Vagina (tissue), 2 donors: ENCODE results near the gene PRSS27. TPM values are rescaled to one million over a fixed set of nuclear protein-coding genes. Genes with fewer than 3 reads are reported as not detected.

ENCODE experiments used
- DNase-seq, 2 donors: peaks; one replicate each; pipeline ENCODE4 v3.0.0-alpha.2; 2017; ENCODE audit errors: extremely low spot score in 2 of 2
- H3K27ac ChIP-seq: fragments of 200-600 bp; sonication (generic); one replicate; pipeline ENCODE4 v1.5.1; 2019
- H3K27me3 ChIP-seq: fragments of 200-600 bp; sonication (generic); one replicate; pipeline ENCODE4 v1.5.1; 2019
- H3K36me3 ChIP-seq, 2 donors: fragments of 200-600 bp; sonication (generic); one replicate each; pipeline ENCODE4 v1.5.1; 2017 to 2019
- H3K4me1 ChIP-seq: fragments of 200-600 bp; sonication (generic); one replicate; pipeline ENCODE4 v1.5.1; 2019
- H3K4me3 ChIP-seq, 2 donors: fragments of 200-600 bp; sonication (generic); 1 replicate in 1 of 2; 2 replicates in 1 of 2; pipeline ENCODE4 v1.5.1; 2016 to 2019
- H3K9me3 ChIP-seq: fragments of 200-600 bp; sonication (generic); one replicate; pipeline ENCODE4 v1.5.1; 2019
- POLR2A ChIP-seq, 2 donors: fragments of 450-650 bp; IDR thresholded peaks; one replicate each; pipeline ENCODE4 v1.6.1; 2017; ENCODE audit warnings: antibody characterized with exemption in 2 of 2, mild to moderate bottlenecking in 2 of 2, moderate library complexity in 2 of 2
- POLR2AphosphoS5 ChIP-seq, 2 donors: sonication (generic); formaldehyde crosslinking; IDR thresholded peaks; one replicate each; pipeline ENCODE4 v1.9.0; 2017; ENCODE audit warnings: antibody characterized with exemption in 2 of 2, mild to moderate bottlenecking in 2 of 2, low read depth in 1 of 2; ENCODE audit not compliant: insufficient read depth in 1 of 2
- intact Hi-C: fragments of 100-400 bp; cut with DNase I; formaldehyde crosslinking; loops from one replicate; pipeline ENCODE4 v1.15.1; 2023
- total RNA-seq: library from RNA; depleted of rRNA; stranded (reverse); fragments of >200 nt; gene quantifications from one replicate; pipeline ENCODE4 v1.2.3, GENCODE V29; 2016
- TF ChIP-seq, protein P1 (sequence below), 3 experiments: fragments of 450-650 bp in 2 of 3; fragments of 200-600 bp in 1 of 3; sonication (generic) in 1 of 3; IDR thresholded peaks; one replicate each; pipeline ENCODE4 v1.5.1; 2017 to 2019; ENCODE audit warnings: antibody characterized with exemption in 3 of 3, mild to moderate bottlenecking in 2 of 3, moderate library complexity in 2 of 3

The PRSS27 gene
- total RNA-seq, 1 donor from 2014 or later, result 61.6 TPM

DNA sequence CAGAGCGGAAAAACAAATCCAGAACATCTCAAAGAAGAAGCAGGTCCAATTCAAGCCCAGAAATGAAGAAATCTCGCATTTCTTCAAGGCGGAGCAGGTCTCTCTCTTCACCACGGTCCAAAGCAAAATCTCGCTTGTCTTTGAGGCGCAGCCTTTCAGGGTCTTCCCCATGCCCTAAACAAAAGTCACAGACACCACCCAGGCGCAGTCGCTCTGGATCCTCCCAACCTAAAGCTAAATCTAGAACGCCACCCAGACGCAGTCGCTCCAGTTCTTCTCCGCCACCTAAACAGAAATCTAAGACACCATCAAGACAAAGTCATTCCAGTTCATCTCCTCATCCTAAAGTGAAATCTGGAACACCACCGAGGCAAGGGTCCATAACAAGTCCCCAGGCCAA is 42.7 kb upstream of the PRSS27 start:
- peaks cover 16% of the 10 kb centered on the region for H3K4me1 ChIP-seq
- no peaks in the 10 kb centered on the region for H3K9me3 ChIP-seq
- peaks cover 4 to 98% of the 10 kb centered on the region in 2 donors for H3K36me3 ChIP-seq
- no peak for DNase-seq
- no peak overlapping the region for H3K27ac ChIP-seq
- H3K27me3 ChIP-seq, result no peaks in the 10 kb centered on the region
- intact Hi-C loops, result no loop called here
- TF ChIP-seq POLR2AphosphoS5 (IDR thresholded peaks at IDR 0.05; ENCODE audit: insufficient read depth in 1 of 2, low read depth in 1 of 2), result no peak
- TF ChIP-seq, protein P1, sequence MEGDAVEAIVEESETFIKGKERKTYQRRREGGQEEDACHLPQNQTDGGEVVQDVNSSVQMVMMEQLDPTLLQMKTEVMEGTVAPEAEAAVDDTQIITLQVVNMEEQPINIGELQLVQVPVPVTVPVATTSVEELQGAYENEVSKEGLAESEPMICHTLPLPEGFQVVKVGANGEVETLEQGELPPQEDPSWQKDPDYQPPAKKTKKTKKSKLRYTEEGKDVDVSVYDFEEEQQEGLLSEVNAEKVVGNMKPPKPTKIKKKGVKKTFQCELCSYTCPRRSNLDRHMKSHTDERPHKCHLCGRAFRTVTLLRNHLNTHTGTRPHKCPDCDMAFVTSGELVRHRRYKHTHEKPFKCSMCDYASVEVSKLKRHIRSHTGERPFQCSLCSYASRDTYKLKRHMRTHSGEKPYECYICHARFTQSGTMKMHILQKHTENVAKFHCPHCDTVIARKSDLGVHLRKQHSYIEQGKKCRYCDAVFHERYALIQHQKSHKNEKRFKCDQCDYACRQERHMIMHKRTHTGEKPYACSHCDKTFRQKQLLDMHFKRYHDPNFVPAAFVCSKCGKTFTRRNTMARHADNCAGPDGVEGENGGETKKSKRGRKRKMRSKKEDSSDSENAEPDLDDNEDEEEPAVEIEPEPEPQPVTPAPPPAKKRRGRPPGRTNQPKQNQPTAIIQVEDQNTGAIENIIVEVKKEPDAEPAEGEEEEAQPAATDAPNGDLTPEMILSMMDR (IDR thresholded peaks at IDR 0.05), result no peak
- TF ChIP-seq POLR2A (IDR thresholded peaks at IDR 0.05), result no peak
- H3K4me3 ChIP-seq, result no peak overlapping the region

DNA sequence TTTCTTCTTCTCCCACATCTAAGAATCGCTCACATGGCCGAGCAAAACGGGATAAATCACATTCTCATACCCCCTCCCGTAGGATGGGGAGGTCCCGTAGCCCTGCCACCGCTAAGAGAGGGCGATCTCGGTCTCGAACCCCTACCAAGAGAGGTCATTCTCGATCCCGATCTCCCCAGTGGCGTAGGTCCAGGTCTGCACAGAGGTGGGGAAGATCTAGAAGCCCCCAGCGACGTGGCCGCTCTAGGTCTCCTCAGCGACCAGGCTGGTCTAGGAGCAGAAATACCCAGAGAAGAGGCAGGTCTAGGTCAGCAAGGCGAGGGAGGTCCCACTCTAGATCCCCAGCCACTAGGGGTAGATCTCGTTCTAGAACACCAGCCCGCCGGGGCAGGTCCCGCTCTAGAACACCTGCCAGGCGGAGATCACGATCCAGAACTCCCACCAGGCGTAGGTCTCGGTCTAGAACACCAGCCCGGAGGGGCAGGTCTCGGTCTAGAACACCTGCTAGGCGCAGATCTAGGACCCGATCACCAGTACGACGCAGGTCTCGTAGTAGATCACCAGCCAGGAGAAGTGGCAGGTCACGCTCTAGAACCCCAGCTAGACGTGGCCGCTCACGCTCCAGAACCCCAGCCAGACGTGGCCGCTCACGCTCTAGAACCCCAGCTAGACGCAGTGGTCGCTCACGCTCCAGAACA is 42.0 kb upstream of the PRSS27 start:
- Histone ChIP-seq H3K36me3 (peaks cover 4 to 96% of the 10 kb centered on the region in 2 donors), H3K27ac (no peak overlapping the region)

DNA sequence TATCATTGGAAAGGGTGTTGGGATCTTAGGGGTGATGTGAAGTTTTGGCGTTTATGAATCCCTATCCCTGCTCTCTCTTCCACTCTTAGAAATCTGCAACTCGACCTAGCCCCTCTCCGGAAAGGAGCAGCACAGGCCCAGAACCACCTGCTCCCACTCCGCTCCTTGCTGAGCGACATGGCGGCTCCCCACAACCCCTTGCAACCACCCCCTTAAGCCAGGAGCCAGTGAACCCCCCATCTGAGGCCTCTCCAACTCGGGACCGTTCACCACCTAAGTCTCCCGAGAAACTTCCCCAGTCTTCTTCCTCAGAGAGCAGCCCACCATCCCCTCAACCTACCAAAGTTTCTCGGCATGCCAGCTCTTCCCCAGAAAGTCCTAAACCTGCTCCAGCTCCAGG is 41.4 kb upstream of the PRSS27 start:
- no peak for DNase-seq
- intact Hi-C loops, result no loop called here
- Histone ChIP-seq H3K27me3 (no peaks in the 10 kb centered on the region), H3K27ac (no peak overlapping the region), H3K9me3 (no peaks in the 10 kb centered on the region), H3K4me1 (peaks cover 19% of the 10 kb centered on the region), H3K4me3 (no peak overlapping the region), H3K36me3 (peaks cover 4 to 94% of the 10 kb centered on the region in 2 donors)
- no peak for TF ChIP-seq POLR2A (IDR thresholded peaks at IDR 0.05)
- no peak for TF ChIP-seq POLR2AphosphoS5 (IDR thresholded peaks at IDR 0.05; ENCODE audit: insufficient read depth in 1 of 2, low read depth in 1 of 2)
- TF ChIP-seq, protein P1 (IDR thresholded peaks at IDR 0.05), result no peak

More for the DNA sequence above, 42.0 kb upstream of the PRSS27 start:
- Histone ChIP-seq H3K4me1 (peaks cover 16% of the 10 kb centered on the region), H3K27me3 (no peaks in the 10 kb centered on the region), H3K4me3 (no peak overlapping the region), H3K9me3 (no peaks in the 10 kb centered on the region)
- DNase-seq, result no peak
- TF ChIP-seq POLR2A (IDR thresholded peaks at IDR 0.05), result no peak
- TF ChIP-seq POLR2AphosphoS5 (IDR thresholded peaks at IDR 0.05; ENCODE audit: insufficient read depth in 1 of 2, low read depth in 1 of 2), result no peak
- TF ChIP-seq, protein P1 (IDR thresholded peaks at IDR 0.05), result no peak
- intact Hi-C loops, result no loop called here

DNA sequence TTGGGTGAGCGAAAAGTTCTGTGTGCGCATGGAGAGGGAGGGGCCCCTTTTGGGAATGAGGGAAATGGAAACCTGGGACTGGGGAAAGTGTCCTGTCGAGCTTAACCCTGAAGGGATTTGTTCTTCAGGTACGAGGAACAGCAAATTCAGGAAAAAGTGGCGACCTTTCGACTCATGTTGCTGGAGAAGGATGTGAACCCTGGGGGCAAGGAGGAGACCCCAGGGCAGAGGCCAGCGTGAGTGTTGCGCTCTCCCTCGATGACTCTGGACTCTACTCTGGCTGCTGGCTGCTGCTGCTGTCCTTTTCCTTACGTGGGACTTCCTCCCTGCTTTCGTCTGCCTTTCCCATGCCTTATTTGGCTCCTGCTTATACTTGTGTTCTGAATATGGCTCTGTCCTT is 37.3 kb upstream of the PRSS27 start:
- peaks cover 0 to 59% of the 10 kb centered on the region in 2 donors for H3K36me3 ChIP-seq
- H3K4me1 ChIP-seq, result peaks cover 50% of the 10 kb centered on the region
- H3K4me3 ChIP-seq, result no peak overlapping the region
- H3K27ac ChIP-seq, result no peak overlapping the region
- TF ChIP-seq POLR2AphosphoS5 (IDR thresholded peaks at IDR 0.05; ENCODE audit: insufficient read depth in 1 of 2, low read depth in 1 of 2), result no peak
- TF ChIP-seq, protein P1 (IDR thresholded peaks at IDR 0.05), result no peak
- no peak for TF ChIP-seq POLR2A (IDR thresholded peaks at IDR 0.05)
- no peaks in the 10 kb centered on the region for H3K27me3 ChIP-seq
- H3K9me3 ChIP-seq, result no peaks in the 10 kb centered on the region
- no peak for DNase-seq
- intact Hi-C loops, result no loop called here

DNA sequence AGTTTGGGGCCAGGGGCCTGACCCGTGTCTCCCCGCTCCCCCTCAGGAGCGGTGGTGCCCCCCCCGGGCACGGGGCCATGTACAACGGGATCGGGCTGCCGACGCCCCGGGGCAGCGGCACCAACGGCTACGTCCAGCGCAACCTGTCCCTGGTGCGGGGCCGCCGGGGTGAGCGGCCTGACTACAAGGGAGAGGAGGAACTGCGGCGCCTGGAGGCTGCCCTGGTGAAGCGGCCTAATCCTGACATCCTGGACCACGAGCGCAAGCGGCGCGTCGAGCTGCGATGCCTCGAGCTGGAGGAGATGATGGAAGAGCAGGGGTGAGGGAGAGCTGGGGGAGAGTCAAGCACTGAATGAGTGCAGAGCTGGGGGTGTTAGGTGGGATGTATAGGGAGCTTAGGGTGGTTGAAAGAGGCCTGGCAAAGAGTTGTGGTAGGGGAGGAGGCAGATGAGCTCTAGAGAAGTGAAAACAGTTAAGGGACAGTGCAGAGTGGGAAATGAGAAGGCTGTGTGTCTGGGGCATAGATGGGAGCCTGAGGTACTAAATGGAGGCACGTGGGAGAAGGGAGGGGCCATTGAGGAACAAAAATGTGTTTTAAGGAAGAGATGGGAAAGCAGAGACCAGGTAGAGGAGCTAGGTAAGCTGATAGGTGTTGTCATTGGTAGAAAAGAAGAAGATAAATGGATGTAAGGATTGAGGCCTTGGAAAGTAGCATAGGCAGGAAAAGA is 36.4 kb upstream of the PRSS27 start:
- H3K27me3 ChIP-seq, result no peaks in the 10 kb centered on the region
- peaks cover 0 to 50% of the 10 kb centered on the region in 2 donors for H3K36me3 ChIP-seq
- TF ChIP-seq POLR2A (IDR thresholded peaks at IDR 0.05), result no peak
- TF ChIP-seq POLR2AphosphoS5 (IDR thresholded peaks at IDR 0.05; ENCODE audit: insufficient read depth in 1 of 2, low read depth in 1 of 2), result no peak
- TF ChIP-seq, protein P1 (IDR thresholded peaks at IDR 0.05), result no peak
- no peak for DNase-seq
- H3K4me3 ChIP-seq, result no peak overlapping the region
- no peaks in the 10 kb centered on the region for H3K9me3 ChIP-seq
- no peak overlapping the region for H3K27ac ChIP-seq
- H3K4me1 ChIP-seq, result peaks cover 56% of the 10 kb centered on the region
- intact Hi-C loops, result no loop called here
